HS-5 (cell line): ENCODE data around the gene ZNF576.
"Not testable (repeated sequence)": the region's sequence is repeated elsewhere in the genome, so short reads cannot be mapped to it uniquely, and the experiment has no call there.

Source experiments
- DNase-seq: peaks from one replicate; pipeline ENCODE4 v3.0.0-alpha.2; 2012; ENCODE audit warnings: low read depth

ZNF576 gene, protein sequence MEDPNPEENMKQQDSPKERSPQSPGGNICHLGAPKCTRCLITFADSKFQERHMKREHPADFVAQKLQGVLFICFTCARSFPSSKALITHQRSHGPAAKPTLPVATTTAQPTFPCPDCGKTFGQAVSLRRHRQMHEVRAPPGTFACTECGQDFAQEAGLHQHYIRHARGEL

DNA sequence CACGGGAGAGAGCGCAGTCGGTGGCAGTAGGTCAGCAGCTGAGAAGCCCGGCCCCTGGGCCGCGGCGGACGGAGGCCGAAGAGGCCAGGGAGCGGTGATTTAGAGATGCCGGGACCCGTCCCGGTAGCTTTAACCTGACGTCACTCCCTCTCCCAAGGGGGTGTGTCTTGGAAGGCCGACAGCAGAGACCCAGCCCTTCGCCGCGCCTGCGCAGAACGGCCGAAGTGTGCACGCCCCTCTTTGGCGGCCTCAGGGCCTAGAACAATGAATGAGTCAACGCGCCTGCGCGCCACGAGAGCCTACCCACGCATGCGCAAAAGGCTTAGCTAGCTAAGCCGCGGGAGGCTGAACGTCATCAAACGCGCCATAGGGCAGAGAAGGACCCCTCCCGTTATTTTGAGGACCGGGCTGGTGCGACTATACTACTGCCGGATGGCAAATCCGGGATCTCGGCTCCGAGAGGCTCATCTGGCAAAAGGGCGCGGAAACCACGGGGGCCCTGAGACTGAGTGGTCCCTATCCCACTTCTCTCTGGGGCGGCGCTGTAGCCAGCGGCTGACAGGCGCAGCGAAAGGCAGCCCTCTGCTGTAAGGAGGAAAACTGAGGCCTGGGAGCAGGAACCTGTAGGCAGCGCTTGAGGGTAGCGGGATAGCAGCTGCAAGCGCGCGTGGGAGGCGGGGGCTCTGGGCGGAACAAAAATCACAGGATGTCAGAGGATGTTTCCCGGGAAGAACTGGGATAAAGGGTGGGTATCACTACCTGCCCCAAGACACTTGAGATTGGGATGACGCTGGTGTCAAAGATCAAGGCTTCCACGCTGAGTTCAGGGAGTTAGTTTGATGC lies at the start of gene ZNF576, which contains the start of gene IRGQ:
TSS of gene ZNF576 (plus strand) at position 597 of the 843 bp plus-strand sequence. CDS start 514 bp downstream, outside the sequence.
TSS of gene IRGQ (minus strand) at position 136 of the 843 bp plus-strand sequence. CDS start 796 bp downstream, outside the sequence.
- peak; percentile 99 for DNase-seq

DNA sequence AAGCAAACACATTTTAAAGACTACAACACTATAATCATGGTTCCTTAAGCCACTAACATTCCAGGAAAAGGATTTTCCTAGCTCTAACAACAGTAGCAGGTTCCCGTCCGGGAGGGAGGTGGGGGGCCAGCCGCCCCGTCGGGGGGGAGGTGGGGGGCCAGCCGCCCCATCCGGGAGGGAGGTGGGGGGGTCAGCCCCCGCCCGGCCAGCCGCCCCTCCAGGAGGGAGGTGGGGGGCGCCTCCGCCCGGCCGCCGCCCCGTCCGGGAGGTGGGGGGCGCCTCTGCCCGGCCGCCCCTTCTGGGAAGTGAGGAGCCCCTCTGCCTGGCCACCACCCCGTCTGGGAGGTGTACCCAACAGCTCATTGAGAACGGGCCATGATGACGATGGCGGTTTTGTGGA lies 48.5 kb upstream of the ZNF576 start:
- DNase-seq = not testable (repeated sequence)

DNA sequence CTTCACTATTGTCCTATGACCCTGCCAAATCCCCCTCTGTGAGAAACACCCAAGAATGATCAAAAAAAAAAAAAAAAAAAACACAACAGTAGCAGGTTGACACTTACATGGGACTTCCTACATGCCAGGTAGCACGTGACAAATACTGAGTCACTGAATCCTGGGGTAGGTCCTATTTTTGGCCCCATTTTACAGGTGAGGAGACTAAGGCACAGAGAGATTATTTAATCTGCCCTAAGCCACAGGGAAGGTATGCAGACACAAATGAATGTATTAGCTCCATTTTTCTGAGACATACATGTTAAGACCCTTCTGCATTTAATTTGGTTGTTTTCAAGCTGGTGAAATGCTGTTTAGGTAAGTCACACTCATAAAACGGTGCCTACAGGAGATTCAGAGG lies 47.7 kb upstream of the ZNF576 start:
- no peak for DNase-seq

DNA sequence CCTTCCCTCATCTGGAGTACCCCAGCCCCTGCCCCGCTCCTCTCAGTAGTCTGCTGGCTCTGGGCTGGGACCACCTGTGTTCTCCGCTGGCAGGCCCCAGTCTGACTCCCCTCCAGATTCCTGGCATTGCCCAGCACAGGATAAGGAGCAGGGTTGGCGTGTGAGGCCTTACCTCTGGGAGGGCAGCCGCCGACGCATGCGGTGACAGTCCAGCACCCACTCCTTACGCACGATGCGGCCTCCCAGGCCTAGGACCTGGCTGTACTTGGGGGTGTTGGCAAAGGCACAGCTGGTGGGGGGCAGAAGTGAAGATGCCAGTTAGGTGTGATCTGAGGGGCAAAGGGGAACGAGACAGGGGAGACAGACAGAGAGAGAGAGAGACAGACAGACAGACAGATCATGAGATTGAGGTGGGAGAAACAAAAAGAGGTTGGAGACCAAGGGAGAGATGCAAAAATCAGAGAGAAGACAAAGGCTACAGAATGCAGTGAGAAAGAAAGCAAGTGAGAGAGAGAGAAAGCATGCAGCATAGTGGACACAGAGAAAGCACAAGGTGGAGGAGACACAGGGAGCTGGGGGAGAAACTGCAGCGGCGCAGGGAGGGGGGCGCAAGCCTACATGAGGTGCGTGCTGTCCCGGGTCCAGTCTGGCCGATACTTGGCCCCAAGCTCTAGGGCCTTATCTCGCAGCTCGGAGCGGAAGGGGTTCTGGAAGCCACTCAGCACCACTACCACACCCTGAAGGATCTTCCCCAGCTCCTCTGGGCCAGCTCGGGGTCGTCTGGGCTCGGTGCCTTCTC lies 44.8 kb upstream of the ZNF576 start:
- no peak for DNase-seq

DNA sequence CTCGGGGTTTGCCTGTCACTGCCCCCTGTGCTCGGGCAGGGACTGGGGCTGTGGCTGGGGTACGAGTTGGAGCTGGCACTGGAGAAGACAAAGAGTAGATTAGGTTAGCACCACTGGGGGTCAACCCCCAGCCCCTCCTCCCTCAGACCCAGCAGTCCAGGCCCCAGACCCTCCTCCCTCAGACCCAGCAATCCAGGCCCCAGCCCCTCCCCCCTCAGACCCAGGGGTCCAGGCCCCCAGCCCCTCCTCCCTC lies 44.3 kb upstream of the ZNF576 start:
- DNase-seq = no peak

DNA sequence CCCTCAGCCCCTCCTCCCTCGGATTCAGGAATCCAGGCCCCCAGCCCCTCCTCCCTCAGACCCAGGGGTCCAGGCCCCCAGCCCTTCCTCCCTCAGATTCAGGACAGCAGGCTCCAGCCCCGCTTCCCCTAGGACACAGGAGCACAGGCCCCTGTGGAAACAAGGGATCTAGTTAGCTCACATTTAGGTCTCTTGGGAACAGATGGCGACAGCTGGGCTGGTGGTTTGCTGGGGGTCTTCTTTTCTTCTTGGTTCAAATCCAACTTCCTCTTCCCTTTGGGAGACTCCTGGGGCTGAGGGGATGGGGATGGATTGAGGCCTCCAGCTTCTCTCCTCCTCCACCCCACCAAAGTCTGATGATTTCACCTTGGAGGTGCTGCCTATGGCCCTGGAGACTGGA lies 43.8 kb upstream of the ZNF576 start:
- no peak for DNase-seq

DNA sequence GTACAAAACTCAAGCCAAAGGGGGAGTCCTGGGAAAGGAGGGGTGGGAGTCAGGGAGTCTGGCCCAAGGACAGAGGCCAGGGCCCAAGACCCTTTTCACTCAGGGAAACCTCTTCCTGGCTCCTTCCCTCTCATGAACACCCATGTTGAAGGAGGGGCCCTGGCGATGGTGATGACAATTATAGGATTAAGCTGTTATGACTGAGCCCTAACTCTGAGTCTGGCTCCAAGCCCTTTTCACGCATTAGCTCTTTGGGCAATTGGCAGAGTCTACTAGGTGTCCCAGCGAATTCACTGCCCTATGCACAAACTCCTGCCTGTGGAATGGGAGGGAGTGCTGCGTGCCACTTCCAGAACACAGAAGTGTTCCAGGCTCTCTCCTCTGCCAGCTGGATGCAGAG lies 42.7 kb upstream of the ZNF576 start:
- DNase-seq = no peak

DNA sequence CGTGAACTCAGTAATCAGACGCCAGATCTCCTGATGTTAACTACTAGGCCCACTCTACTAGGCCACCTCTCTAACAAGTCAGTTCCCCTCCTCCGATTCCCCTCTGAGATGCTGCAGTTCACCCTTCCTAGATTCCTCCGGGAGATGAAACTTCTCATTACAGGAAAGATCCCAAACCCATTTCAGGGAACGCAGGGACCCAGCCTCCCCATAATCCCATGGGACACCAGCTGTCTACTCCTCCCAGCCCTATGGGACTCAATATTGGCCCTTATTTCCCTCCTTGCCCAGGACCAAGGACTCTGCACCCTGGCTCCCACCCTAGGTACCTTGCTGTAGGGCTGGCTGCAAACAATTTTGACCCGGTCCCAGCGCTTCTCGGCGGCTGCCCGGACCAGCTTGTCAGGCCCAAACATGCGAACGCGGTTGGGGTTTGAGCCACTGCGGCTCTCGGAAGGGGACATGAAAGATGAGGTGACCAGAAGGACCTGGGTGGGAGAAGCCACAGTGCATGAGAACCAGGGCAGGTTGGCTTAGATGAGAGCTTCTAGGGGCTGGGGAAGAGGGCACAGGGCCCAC lies 42.0 kb upstream of the ZNF576 start:
- DNase-seq = no peak

DNA sequence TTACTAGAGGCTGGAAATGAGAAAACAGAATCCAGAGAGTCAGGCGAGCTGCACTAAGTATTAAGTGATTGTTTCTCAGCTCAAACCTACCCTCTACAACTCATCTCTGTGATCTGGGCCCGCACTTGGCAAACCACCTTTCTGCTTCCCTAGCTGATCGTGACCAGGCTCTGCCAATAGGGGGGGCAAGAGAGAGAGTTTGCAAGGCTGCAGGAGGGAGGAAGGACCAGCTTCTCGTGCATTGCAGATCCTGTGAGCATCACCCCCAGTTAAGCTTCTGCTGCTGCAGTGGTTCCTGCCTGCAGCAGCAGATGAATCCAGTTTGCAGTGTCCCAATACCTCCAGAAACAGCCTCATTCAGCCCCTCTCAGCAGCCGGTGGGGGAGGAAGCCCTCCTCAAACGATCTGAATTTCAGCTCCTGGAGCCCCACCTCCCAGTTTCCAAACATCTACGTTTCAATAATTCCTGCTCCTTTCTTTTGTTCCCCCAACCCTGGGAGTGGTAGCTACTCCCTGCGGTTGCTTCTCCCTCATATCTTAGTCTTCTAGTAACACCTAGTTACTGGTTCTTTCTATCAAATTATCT lies 41.1 kb upstream of the ZNF576 start:
- DNase-seq = no peak

DNA sequence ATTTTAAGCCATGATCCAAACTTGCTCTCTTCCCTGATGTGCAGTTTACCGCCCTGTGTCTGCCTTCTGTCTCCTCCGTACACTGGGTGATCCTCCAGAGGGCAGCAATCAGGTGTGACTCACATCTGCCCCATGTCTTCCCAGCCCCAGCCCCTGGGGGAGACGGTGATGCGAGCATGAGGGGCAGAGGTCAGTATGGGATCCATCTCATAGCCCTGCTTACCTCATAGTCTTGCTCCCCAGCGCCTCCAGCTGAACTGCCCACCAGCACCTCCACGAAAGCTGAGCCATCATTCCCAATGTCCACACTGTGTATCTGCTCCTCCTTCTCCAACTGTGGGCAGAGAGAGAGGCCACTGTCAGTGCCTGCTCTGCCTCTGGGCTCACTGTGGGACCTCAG lies 35.7 kb upstream of the ZNF576 start:
- no peak for DNase-seq

DNA sequence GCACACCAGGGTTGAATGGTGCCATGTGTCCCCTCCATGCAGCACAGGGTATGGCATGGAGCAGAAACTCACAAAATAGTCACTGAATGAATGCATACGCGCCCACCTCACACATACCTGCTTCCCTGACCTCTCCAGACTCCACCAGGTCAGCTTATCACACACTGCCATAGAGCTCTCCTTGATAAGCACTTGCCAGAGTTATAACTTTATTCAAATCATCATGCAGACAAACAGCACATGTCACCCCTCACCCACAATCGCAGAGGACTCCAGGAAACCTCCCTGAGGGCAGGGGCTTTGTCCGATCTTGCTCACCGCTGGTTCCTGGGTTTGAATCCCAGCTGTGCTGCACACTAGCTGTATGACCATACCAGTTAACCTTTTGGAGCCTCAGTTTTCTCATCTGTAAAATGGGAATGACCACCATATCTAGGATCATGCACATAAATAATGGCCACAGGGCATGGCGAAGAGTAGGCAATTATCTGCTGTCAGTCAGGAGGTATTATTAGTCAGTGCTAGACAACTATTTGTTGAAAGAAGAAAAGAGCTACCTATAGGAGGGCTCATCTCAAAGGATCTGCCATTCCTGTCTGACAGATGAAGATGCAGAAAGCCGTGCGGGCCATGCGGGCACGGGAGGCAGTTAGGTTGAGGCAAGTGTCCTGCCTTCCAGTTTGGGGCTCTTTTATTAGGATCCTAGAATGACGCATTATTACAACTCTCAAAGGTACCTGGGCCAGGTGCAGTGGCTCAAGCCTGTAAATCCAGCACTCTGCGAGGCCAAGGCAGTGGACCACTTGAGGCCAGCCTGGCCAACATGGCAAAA lies 35.0 kb upstream of the ZNF576 start:
- DNase-seq = no peak

DNA sequence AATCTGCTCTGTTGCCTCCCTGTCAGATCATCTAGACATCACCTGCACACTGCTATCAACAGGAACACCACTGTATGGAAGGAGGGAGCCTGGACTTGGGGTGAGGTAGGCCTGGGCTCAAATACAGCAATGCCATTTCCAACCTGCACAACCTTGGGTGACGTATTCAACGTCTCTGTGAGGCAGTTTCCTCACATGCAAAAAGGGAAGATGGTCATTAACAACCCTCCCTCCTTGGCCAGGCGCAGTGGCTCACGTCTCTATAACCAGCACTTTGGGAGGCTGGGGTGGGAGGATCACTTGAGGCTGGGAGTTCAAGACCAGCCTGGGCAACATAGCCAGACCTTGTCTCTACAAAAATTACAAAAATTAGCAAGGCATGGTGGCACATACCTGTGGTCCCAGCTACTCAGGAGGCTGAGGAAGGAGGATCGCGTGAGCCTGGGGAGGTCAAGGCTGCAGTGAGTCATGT lies 34.1 kb upstream of the ZNF576 start:
- no peak for DNase-seq

DNA sequence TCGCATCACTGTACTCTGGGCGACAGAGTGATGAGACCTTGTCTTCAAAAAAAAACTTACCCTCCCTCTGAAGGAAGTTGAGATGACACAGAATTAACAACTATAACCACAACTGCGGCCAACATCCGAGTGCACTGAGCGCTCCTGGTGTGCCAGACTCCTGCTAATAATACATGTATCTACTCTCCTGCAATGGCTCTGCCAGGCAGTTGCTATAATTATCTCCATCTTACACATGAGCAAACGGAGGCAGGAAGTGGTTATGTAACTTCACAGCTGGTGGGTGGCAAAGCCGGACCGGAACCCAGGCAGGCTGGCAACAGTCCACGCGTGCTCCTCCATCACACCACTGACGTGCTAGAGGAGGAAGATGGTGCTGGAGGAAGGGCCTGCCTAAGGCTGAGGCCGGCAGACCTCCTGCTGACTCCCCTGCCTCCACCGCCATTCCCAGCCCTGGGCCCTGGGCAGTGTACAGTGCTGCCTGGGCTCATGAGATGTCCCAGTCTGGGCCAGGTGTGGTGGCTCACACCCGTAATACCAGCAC lies 33.6 kb upstream of the ZNF576 start:
- DNase-seq = peak; percentile 56

DNA sequence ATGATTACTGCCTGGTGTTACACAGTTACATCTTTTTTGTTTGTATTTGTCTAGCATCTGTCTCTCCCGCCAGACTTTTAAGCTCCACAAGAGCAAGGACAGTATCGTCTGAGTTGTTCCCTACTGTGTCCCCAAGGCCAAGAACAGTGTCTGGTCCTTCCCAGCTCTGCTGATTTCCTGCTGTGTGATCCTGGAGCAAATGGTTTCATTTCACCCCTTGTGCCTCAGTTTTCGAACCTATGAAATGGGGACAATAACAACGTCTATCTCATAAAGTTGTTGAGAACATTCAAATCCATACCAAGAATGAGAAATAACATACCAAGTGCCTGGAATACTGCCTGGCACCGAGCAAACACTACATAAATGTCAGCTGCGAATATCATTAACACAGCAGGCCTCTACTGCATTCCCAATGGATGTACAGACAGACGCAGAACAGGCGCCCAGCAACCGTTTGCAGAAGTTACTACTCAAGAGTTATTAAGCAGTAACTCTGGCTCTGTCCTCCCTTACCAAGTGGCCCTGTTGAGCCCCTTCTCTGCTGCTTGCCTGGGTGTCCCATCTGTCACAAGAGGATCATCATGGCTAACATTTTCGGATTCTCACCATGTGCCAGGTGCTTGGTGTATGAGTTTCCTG lies 32.5 kb upstream of the ZNF576 start:
- no peak for DNase-seq

DNA sequence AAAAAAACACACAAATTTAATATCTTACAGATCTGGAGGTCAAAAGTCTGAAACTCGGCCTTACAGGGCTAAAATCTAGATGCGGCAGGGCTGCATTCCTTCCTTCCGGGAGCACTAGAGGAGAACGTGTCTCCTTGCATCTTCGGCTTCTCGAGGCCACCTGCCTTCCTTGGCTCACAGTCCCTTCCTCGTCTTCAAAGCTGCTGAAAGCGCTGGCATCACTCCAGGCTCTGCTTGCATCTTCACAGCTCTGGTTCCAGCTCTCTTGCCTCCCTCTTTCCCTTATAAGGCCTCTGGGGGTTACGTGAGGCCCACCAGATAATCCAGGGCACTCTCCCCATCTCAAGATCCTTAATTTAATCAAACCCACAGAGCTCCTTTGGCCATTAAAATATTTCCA lies 31.6 kb upstream of the ZNF576 start:
- no peak for DNase-seq

DNA sequence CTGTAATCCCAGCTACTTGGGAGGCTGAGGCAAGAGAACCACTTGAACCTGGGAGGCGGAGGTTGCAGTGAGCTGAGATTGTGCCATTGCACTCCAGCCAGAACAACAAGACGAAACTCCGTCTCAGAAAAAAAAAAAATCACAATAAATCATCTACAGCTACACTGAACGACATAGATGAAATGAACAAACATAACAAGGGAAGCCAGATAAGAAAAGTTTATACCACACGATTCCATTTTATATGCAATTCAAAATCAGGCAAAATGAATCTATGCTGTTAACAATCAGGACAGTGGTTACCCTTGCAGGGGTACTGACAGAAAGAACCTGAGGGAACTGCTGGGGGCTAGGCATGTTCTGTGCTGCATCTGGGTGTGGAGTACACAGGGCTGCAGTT lies 26.7 kb upstream of the ZNF576 start:
- no peak for DNase-seq

DNA sequence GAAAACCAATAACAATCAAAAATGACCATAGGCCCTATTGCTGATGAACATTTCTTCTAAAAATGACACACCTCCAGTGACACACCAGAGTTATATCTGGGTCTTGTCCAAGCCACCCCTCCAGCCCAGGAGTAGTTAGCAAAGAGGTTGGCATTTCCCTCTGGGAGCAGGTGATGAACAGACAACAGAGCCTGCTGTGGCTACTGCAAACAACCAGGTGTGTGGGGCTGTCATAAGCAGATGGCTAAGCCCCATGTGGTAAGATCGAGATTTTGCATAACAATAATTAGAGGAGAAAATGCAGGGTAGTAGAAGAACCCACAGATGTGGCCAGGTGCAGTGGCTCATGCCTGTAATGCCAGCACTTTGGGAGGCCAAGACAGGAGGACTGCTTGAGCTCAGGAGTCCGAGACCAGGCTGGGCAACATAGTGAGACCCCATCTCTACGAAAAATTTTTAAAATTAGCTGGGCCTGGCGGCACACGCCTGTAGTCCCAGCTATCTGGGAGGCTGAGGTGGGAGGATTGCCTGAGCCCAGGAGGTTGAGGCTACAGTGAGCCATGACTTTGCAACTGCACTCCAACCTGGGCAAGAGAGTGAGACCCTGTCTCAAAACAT lies 26.1 kb upstream of the ZNF576 start:
- DNase-seq = no peak

DNA sequence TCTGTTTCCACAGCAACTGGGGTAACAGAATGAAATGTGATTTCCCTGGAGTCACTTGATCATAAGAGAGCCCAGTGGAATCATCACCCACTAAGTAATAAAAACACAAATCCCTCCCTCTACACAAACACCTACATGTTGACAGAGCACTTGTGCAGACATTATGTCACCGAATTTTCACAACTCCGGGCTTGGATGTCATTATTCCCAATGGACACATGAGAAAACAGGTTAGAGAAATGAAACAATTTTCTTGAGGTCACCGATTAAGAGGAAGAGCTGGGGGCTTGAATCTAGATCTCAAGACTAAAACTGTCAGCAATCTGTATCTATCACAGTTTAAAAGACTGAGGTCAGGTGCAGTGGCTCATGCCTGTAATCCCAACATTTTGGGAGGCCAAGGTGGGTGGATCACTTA lies 24.2 kb upstream of the ZNF576 start:
- DNase-seq = no peak

DNA sequence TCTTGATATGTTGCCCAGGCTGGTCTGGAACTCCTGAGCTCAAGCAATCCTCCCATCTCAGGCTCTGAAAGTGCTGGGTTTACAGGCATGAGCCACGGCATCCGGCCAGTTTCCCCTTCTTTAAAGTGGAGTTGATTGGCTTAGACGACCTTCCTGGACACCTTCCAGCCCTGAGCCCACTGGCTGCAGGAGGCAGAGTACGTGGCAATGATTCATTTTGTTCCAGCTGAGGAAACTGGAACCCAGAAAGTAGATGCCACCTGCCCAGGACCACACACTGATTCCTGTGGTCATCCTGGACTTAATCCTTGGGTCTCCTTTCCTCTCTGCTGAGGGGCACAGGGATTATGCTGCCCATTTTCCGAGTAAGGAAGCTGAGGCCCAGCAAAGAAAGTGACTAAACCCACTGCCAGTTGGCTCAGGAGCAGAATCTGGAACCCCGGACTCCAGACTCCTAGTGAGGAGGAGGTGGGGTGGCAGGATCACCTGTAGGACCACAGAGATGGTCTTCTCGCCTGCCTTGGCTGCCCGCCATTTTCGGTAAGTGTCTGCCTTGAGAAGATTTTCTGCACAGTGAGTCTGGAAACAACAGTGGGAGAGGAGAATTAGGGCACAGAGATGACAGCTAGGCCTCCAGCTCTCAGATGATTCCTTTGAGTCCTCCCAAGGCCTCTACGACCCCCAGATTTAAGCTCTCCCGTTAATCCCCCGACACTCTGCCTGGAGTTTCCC lies 21.8 kb upstream of the ZNF576 start:
- no peak for DNase-seq
